ENCODE results near the gene SPDYE1.
"Not testable (repeated sequence)": the region's sequence is repeated elsewhere in the genome, so short reads cannot be mapped to it uniquely, and the experiment has no call there.

Gene SPDYE1

GRCh38 chr7:43994681-43995080 is 3.0 kb upstream of the SPDYE1 start:
- DNase-seq, result not testable (repeated sequence)

DNA sequence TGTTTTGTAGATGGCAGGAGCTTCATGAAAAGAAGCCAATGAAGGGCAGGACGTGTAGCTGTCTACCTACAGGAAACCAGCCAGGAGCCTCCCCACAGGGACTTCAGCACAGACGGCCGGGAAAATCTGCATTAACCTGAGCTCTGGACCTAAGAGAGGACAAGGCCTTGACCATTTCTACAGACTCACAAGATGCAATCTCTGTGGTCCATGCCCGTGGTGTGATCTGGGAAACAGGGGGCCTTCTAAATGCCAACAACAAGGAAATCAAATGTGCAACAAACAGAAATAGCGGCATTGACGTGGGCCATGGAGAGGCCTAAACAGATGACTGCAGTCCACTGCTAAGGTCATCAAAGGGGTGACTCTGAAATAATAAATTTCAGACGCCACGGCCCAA is 14.4 kb downstream of the SPDYE1 start:
- DNase-seq, result not testable (repeated sequence)

- DNase-seq, result not testable (repeated sequence)
Measured at GRCh38 chr7:44015090-44015489, 17.4 kb downstream of the SPDYE1 start.

DNA sequence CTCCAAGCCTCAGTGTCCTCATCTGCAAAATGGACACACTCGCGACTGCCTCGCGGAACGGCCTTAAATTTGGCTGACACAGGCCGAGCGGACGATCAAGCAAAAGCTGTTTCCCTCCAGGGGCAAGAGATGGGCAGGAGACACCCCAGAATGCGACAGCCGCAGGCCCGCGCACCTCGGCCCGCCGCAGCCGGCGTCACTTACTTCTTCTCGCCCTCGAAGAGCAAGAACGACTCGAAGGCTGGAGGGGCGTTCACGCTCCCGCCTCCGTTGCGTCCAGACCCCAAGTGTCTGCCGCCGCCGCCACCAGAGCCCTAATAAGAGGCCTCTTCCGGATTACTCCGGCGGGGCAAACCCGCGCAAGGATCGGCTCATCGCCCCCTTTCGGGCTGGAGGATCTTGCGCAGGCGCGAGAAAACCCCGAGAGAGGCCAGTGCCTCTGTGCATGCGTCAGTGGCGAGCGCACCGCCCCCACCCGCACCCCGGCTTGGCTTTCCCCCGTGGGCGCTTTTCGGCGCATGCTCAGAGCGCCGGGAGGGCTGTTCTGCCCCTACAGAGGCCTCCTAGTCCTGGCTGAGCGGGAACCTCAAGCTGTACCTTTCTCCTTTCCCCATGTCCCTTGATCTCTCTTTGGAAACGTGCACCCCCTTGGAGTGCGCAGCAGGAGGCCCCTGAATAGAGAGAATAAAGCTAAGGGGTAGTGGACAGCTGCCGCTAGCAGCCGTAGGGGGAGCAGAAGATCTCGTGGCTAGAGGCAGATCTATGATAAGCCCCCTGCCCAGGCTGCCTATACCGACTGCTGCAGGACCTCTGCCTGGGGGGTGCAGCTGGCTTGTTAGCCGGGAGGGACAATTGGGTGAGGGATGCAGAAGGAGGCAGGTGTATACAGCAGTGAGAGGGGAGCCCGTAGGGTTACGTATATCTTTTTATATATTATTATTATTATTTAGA is 21.4 kb downstream of the SPDYE1 start:
- DNase-seq, result peak; percentile 100

GRCh38 chr7:44019825-44020224 is 22.1 kb downstream of the SPDYE1 start:
- not testable (repeated sequence) for DNase-seq

DNA sequence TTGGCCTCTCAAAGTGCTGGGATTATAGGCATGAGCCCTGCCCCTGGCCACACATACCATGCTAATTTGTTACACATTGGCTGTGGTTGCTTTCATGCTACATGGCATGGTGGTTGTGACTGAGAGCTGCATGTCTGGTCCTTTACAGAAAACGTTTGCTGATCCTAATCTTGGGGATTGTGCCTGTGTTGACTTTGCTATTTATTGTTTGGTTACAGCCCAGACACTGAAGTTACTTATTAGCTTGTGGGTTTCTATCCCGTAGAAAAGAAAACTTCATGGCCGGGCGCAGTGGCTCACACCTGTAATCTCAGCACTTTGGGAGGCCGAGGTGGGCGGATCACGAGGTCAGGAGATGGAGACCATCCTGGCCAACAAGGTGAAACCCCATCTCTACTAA is 24.4 kb downstream of the SPDYE1 start:
- DNase-seq, result not testable (repeated sequence)

DNA sequence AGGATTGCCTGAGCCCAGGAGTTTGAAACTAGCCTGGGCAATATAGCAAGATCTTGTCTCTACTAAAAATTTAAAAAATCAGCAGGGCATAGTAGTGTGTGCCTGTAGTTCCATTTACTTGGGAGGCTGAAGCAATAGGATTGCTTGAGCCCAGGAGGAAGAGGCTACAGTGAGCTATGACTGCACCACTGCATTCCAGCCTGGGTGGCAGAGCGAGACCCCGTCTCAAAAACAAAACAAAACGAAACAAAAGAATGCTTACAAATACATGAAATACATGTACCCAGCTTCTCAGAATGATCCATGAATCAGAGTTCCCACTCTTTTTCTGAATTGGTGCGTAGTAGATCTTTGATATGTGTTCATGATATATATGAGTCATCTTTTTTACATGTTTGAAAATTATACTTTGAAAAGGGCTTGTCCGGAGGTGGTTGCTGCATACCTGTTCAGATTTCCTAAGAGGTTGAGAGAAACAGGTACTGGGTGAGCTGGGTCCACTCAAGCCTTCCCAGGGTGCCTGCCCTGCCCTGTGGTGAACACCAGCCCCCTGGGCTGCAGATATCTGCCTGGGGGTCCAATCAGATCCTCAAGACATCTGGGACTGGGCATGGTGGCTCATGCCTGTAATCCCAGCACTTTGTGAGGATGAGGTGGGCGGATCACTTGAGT is 25.2 kb downstream of the SPDYE1 start:
- DNase-seq, result not testable (repeated sequence)

- DNase-seq, result not testable (repeated sequence)
Measured at GRCh38 chr7:44029433-44029832, 31.7 kb downstream of the SPDYE1 start.

DNA sequence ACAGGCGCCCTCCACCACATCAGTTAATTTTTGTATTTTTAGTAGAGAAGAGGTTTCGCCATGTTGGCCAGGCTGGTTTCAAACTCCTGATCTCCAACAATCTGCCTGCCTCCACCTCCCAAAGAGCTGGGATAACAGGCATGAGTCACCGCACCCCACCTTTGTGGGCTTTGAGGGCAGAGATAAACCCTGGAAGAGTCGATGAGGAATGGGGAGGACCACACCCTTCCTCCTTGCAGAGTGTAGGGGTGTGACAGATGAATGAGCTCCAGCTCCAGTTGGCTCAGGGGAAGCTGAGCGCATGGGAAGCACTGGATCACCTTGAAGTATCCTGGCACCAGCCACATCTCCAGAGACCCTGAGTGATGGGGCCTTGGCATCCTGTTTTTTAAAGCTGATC is 32.3 kb downstream of the SPDYE1 start:
- not testable (repeated sequence) for DNase-seq

DNA sequence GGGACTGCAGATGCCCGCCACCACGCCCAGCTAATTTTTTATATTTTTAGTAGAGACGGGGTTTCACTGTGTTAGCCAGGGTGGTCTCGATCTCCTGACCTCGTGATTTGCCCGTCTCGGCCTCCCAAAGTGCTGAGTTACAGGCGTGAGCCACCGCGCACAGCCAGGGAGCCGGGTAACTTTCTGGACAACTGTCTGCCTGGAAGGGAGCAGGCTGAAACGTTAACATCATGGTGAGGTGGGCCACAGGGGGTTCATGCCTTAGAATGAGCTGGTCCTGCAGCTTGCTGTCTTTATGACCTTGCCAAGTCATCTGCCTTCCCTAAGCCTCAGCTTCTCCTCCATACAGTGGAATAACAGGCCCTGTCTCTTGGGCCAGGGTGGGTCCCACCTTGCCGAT is 33.6 kb downstream of the SPDYE1 start:
- DNase-seq, result not testable (repeated sequence)

GRCh38 chr7:44032031-44032430 is 34.3 kb downstream of the SPDYE1 start:
- DNase-seq, result not testable (repeated sequence)

DNA sequence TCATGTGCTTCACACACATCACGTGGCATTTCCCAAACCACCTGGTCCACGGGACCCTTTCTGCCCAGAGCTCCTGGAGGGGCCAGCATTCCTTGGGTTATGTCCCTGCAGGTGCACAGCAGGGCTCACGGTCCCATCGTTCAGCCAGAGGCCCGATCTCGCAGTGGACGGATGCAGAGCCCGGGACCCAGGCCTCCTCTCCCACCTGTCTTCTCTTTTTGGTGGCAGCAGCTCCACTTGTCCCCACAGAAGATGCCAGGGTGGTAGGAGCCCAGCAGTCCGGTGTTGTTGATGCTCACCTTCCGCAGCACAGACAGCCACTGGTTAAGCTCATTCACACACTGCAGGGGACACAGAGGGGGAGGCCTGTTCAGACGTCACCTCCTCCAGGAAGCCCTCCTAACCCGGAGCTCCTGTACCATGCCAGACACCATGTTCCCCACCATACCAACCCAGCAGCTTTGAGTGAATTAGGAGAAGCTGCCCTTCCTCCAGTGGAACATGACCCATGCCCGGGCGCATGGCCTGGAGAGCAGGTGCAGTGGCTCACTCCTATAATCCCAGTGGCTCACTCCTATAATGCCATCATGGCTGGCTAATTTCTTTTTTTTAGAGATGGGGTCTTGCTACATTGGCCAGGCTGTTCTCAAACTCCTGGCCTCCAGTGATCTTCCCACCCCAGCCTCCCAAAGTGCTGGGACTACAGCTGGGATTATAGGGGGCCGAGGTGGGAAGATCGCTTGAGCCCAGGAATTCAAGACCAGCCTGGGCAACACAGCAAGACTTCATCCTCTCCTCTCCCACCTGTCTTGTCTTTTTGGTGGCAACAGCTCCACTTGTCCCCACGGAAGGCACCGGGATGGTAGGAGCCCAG is 36.5 kb downstream of the SPDYE1 start:
- DNase-seq, result not testable (repeated sequence)

DNA sequence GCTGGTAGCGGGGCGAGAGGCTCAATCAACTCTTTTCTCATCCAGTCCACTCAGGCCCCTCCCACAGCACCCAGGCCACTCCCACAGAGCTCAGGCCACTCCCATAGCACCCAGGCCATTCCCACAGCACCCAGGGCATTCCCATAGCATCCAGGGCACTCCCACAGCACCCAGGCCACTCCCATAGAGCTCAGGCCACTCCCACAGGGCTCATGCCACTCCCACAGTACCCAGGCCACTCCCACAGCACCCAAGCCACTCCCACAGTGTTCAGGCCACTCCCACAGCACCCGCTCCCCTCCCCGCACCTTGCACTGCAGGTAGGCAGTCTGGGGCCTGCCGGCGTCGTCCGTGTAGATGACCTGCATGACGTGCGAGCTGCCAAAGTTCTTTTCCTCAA is 38.7 kb downstream of the SPDYE1 start:
- peak; percentile 65 for DNase-seq

DNA sequence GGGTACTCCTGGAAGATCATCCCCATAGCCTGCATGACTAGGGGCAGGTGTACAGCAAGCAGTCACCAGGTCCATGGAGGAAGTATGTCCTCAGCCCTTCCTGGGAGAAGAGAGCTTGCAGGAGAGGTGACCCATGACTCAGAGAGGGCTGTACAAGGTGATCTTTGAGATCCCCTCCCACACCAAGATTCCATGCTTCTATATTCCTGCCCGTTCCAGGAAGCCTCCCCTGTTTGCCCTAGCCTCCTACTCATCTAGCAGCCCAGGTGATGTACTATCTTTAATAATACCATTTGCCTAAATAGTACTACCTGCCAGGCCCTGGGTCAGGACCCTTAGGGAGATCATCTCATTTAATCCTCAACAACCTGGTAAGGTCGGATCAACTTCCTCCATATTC is 40.3 kb downstream of the SPDYE1 start:
- not testable (repeated sequence) for DNase-seq

DNA sequence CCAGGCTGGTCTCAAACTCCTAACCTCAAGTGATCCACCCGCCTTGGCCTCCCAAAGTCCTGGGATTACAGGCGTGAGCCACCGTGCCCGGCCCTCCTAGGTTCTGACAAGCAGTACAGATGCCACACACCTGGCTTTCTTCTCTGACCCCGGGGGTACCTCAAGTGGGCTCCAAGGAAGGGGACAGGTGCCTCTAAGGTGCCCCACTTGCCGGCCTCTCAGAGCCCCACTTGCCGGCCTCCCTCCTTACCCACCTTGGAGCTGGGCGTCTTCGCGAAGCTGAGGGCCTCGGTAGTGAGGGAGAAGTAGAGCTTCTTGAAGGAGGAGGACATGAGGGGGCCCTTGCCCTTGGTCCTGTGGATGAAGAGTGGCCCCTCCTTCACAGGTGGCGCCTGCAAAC is 40.9 kb downstream of the SPDYE1 start:
- not testable (repeated sequence) for DNase-seq

DNA sequence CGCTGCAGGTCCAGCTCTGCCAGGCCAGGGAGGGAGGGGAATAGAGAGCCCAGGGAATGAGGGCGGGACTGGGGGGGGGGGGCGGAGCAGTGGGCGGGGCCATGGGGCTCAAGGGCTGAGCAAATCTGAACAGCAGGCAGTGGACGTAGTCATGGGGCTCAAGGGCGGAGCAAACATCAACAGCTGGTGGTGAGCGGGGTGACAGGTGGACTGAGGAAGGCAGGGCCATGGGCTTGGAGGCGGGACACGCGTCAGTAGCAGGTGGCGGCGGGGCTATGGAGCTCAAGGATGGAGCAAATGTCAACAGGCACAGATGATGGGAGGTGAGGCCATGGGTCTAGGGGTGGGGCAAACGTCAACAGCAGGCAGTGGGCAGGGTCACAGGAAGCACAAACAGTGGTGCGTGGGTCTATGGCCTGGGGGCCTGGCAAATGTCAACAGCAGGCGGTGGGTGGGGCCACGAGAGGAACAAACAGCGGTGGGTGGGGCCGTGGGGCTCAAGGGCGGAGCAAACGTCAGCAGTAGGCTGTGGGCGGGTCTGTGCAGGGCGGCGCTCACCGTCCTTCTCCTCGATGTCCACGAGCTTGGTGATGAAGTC is 41.4 kb downstream of the SPDYE1 start:
- peak; percentile 86 for DNase-seq

DNA sequence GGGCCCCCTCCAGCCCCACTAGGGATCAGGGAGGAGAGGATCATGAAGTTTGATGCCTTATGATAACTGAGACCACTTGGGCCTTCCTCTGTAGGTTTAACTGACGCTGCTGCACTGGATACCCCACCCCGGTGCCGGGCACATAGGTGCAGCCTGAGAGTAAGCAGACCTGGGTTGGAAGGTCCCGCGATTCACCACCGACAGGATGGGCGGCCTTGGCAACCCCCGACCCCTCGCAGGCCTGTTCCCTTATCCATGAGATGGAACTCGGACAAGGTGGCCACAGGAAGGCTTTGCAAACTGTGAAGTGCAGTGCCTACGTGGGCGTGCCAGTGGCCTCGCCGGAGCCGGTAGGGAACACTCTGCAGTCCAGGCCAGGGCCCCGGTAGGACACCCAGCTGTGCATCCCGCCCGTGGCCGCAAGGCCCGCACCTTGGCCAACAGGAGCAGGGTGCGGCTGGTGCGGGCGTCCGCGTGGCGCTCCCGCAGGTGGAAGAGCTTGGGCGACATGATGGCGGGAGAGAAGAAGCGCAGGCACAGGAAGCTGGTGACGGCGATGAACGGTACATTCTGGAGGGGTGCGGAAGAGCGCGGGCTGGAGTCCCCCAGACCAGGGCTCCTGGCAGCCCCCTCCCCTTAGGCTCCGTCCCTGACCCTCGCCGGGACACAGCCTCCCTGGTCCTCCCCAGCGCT is 42.2 kb downstream of the SPDYE1 start:
- DNase-seq, result not testable (repeated sequence)

DNA sequence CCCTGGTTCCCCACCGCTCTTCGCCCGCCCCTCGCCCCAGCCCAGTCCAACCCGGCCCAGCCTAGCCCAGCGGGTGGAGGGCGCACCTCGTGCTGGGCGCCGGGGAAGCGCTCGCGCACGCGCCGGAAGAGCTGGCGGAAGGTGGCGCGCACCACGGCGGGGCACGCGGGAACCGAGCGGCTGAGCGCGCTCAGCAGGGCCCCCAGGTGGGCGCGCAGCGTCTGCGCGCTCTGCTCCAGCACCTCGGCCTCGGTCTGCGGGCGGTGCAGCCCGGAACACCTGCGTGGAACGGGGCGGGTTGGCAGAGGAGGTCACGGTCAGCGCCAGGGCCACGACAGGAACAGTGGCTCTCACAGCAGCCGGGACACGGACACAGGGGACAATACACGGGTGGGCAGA is 42.8 kb downstream of the SPDYE1 start:
- DNase-seq, result peak; percentile 76

GRCh38 chr7:44042221-44042620 is 44.5 kb downstream of the SPDYE1 start:
- no peak for DNase-seq

DNA sequence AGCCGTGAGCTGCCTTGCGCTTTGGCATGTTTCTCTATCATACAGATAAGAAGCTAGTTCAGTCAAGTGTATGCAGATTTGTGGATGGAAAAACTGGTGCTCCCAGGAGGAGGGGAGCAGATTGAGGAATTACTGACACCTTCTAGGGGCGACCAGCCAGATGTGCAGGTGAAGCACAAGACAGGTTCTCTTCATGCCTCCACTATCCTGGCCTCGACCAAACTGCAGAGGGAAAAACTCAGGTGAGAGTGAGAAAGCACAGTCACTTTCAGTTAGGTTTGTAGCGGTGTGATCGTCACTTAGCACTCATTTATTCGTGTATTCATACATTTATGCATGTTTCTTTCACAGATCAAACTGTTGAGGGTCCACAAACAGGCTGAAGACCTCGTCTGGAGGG is 46.2 kb downstream of the SPDYE1 start:
- DNase-seq, result peak; percentile 14

DNA sequence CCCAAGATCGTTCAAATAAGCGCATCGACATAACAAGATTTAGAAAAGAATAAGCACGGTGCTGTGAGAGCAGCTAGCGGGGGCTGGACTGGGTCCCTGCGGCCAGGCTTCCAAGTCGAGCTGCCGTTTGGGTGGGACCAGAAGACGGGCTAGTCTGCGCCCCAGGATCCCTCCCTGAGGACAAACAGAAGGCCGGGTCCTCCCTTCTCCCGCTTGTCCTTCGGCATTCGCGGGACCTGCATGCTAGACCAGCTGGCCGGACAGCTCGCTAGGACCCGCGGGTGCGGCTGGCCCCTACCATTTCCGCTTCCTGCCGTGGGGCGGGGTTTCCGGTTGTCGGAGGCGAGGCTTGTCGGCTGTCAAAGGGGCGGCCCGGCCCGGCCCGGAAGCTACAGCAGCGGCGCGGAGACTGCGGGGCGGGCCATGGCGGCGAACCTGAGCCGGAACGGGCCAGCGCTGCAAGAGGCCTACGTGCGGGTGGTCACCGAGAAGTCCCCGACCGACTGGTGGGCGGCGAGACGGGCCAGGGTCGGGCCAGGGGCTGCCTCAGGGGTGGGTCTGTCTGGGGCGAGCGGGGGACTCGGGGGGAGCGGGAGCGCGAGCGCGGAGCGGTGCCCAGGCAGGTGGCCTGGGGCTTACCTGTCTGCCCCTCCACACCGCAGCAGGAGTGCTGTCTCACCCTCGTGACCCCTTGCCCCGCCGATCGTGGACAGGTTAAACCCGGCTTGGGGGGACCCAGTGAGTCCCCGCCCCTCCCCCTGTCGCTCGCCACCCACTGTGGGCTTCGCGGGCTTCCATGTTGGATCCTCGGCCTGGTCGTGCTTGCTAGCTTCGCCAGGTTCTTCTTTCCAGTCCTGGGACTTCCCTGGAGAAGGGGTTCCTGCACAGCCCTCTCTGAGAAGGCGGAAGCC is 46.9 kb downstream of the SPDYE1 start, which contains the start of gene DBNL:
Gene DBNL, plus strand, starts transcription at position 388 of the 911 bp plus-strand sequence. Its CDS starts 36 bp downstream, at position 424.
- DNase-seq, result peak; percentile 88
